HepG2 (cell line): Measurements from ENCODE around the gene SLC6A7. TPM values are rescaled to one million over a fixed set of nuclear protein-coding genes. Genes with fewer than 3 reads are reported as not detected.

Experiments
- ATAC-seq: fragments of 200-7000 bp; cut with Tn5 transposase; 3 replicates; pipeline ENCODE4 v1.9.1; 2020; ENCODE audit warnings: mild to moderate bottlenecking, moderate library complexity
- BruUV-seq: library from RNA; stranded (reverse); fragments of 400-500 nt; replicated peaks from 2 replicates; lab custom pipeline; 2021; lab: Mats Ljungman, UMichigan
- CTCF ChIA-PET: fragments of 300-600 bp; formaldehyde crosslinking; extraction: SDS; loops from one replicate; lab custom pipeline; 2021; ENCODE audit warnings: low total read pairs, inconsistent platforms, low intra/inter-chr PET ratio; lab: Yijun Ruan, JAX
- POLR2A ChIA-PET: fragments of 350-600 bp; sonication (Branson Sonifier 250); formaldehyde crosslinking; loops from one replicate; lab custom pipeline; 2020; ENCODE audit warnings: antibody characterized with exemption, inconsistent platforms; lab: Yijun Ruan, JAX
- DNase-seq: peaks from one replicate; pipeline ENCODE4 v3.0.0-alpha.2; 2015; ENCODE audit warnings: low spot score
- FAIRE-seq: peaks from 3 replicates; lab custom pipeline; 2011; peaks lifted over from hg19 to GRCh38; lab: Jason Lieb, UNC
- H2AFZ ChIP-seq: one replicate; pipeline ENCODE4 v1.6.1; 2011; ENCODE audit warnings: low read length, inconsistent platforms
- H3K27ac ChIP-seq: fragments of 300-600 bp; 3 replicates; pipeline ENCODE4 v1.8.0; 2011; ENCODE audit warnings: mixed run types, mild to moderate bottlenecking, mixed read lengths, low read length, inconsistent platforms; ENCODE audit not compliant: insufficient read depth; ENCODE audit errors: extremely low read length
- H3K27me3 ChIP-seq, 2 experiments: fragments of 200-600 bp in 1 of 2; 2 replicates in 1 of 2; 3 replicates in 1 of 2; pipeline versions ENCODE4 v1.6.0 to v1.8.0; 2011; ENCODE audit warnings: low read length in 2 of 2, mild to moderate bottlenecking in 2 of 2, moderate library complexity in 2 of 2, inconsistent platforms in 1 of 2; ENCODE audit not compliant: insufficient read depth in 2 of 2, control insufficient read depth in 1 of 2
- H3K36me3 ChIP-seq, 2 experiments: fragments of 200-600 bp in 1 of 2; replicated peaks in 1 of 2; 2 replicates in 1 of 2; 3 replicates in 1 of 2; pipeline versions ENCODE4 v1.5.1 to v1.8.0; 2011; ENCODE audit warnings: low read length in 2 of 2, inconsistent platforms in 1 of 2; ENCODE audit not compliant: insufficient read depth in 2 of 2, control insufficient read depth in 1 of 2
- H3K4me1 ChIP-seq: 2 replicates; pipeline ENCODE4 v1.5.1; 2012; ENCODE audit warnings: low read length, inconsistent platforms; ENCODE audit not compliant: insufficient read depth
- H3K4me2 ChIP-seq: 2 replicates; pipeline ENCODE4 v1.6.0; 2011; ENCODE audit warnings: low read depth, low read length, inconsistent platforms
- H3K4me3 ChIP-seq, 3 experiments: fragments of 200-600 bp in 1 of 3; sonication (generic), shearing (Covaris generic) in 1 of 3; replicated peaks in 1 of 3; 2 replicates each; pipeline ENCODE4 v1.5.1; 2011 to 2016; ENCODE audit warnings: low read length in 3 of 3, inconsistent platforms in 2 of 3, low read depth in 2 of 3, mild to moderate bottlenecking in 2 of 3, control low read depth in 1 of 3, mixed read lengths in 1 of 3; ENCODE audit not compliant: insufficient read depth in 1 of 3
- H3K79me2 ChIP-seq: one replicate; pipeline ENCODE4 v1.6.1; 2011; ENCODE audit warnings: low read length, inconsistent platforms; ENCODE audit not compliant: insufficient read depth
- H3K9ac ChIP-seq: 2 replicates; pipeline ENCODE4 v1.6.0; 2011; ENCODE audit warnings: mild to moderate bottlenecking, low read depth, low read length, inconsistent platforms; ENCODE audit not compliant: insufficient read depth
- H3K9me3 ChIP-seq: 2 replicates; pipeline ENCODE4 v1.5.1; 2012; ENCODE audit warnings: mild to moderate bottlenecking, low read length
- H4K20me1 ChIP-seq: 2 replicates; pipeline ENCODE4 v1.6.0; 2011; ENCODE audit warnings: inconsistent platforms, mild to moderate bottlenecking, low read length, moderate library complexity; ENCODE audit not compliant: insufficient read depth
- ARNT ChIP-seq: fragments of 450-650 bp; IDR thresholded peaks from 2 replicates; pipeline ENCODE4 v1.6.1; 2017
- ESRRA ChIP-seq: sonication (generic); formaldehyde crosslinking; IDR thresholded peaks from 2 replicates; pipeline ENCODE4 v1.5.1; 2020; ENCODE audit warnings: mild to moderate bottlenecking, low read depth, missing genetic modification reagents
- FOXK1 ChIP-seq: sonication (generic); formaldehyde crosslinking; IDR thresholded peaks from 2 replicates; pipeline ENCODE4 v1.4.0; 2020; ENCODE audit warnings: low read depth, missing genetic modification reagents, borderline replicate concordance
- FOXO1 ChIP-seq: sonication (generic); formaldehyde crosslinking; IDR thresholded peaks from 2 replicates; pipeline ENCODE4 v1.4.0; 2020; ENCODE audit warnings: missing genetic modification reagents
- MAX ChIP-seq: IDR thresholded peaks from 2 replicates; pipeline ENCODE4 v1.6.1; 2012; ENCODE audit warnings: inconsistent platforms
- PATZ1 ChIP-seq: sonication (generic); formaldehyde crosslinking; IDR thresholded peaks from 2 replicates; pipeline ENCODE4 v1.4.0; 2020; ENCODE audit warnings: missing genetic modification reagents
- REL ChIP-seq: sonication (generic); formaldehyde crosslinking; conservative IDR thresholded peaks from 2 replicates; pipeline ENCODE4 v1.8.0; 2022; ENCODE audit warnings: mild to moderate bottlenecking, missing genetic modification reagents, moderate library complexity
- SNAI1 ChIP-seq: sonication (generic); formaldehyde crosslinking; IDR thresholded peaks from 2 replicates; pipeline ENCODE4 v1.5.0; 2020; ENCODE audit warnings: mild to moderate bottlenecking, missing genetic modification reagents, borderline replicate concordance
- SP5 ChIP-seq: IDR thresholded peaks from 2 replicates; pipeline ENCODE4 v1.6.1; 2016; ENCODE audit warnings: low read depth, borderline replicate concordance
- TBP ChIP-seq: sonication (generic); formaldehyde crosslinking; IDR thresholded peaks from 2 replicates; pipeline ENCODE4 v1.5.0; 2020; ENCODE audit warnings: missing genetic modification reagents
- ZNF124 ChIP-seq: sonication (generic); formaldehyde crosslinking; IDR thresholded peaks from 2 replicates; pipeline ENCODE4 v1.4.0; 2020; ENCODE audit warnings: missing genetic modification reagents
- ZNF138 ChIP-seq: sonication (generic); formaldehyde crosslinking; IDR thresholded peaks from 2 replicates; pipeline ENCODE4 v1.5.0; 2020; ENCODE audit warnings: mild to moderate bottlenecking, low read depth, missing genetic modification reagents
- WGBS: methylation state at CpG from one replicate; pipeline ENCODE4 v1.1.6; 2017; ENCODE audit warnings: low lambda C conversion rate; 5-methylcytosine and 5-hydroxymethylcytosine counted together
- in situ Hi-C: cut with HindIII; loops from 2 replicates; pipeline ENCODE4 v1.10.0; 2017; ENCODE audit warnings: low pct_unique_long_range_greater_than_20kb; ENCODE audit not compliant: extremely low pct_ligation_motif_present
- intact Hi-C: fragments of 100-400 bp; cut with micrococcal nuclease; formaldehyde crosslinking; loops from one replicate; pipeline ENCODE4 v1.10.0; 2022; ENCODE audit not compliant: unreplicated experiment
- polyA plus RNA-seq, 8 experiments: library from polyadenylated mRNA; depleted of rRNA in 3 of 8; stranded (reverse) in 7 of 8; unstranded in 1 of 8; fragments of >200 nt; fragmentation: Illumina TruSeq in 4 of 8; extraction: Trizol in 4 of 8; gene quantifications; 2 replicates each; pipeline versions ENCODE4 v1.2.1 to v1.2.3, GENCODE V29; 2011 to 2016; ENCODE audit warnings: low read depth in 4 of 8, missing spikeins in 1 of 8, mixed read lengths in 1 of 8; ENCODE audit not compliant: insufficient read depth in 1 of 8
- total RNA-seq, 5 experiments: library from RNA; depleted of rRNA; stranded (reverse); fragments of >200 nt; fragmentation: Illumina TruSeq; extraction: Trizol; gene quantifications; 2 replicates each; pipeline ENCODE4 v1.2.3, GENCODE V29; 2016; ENCODE audit warnings: low read depth in 1 of 5

Gene SLC6A7
- total and polyA plus RNA-seq, 2 of the 13 experiments (the other 11 are each of a cell fraction or from before 2014, with no cell fraction given) = not detected

- Histone ChIP-seq H4K20me1 (no peaks in the 10 kb centered on the region), H3K27me3 (peaks cover 0 to 18% of the 10 kb centered on the region in 2 experiments; a peak in 3 of 5 replicates), H3K4me2 (no peak overlapping the region), H3K4me3 (no peak overlapping the region), H3K79me2 (no peaks in the 10 kb centered on the region), H3K9ac (no peak overlapping the region), H2AFZ (no peak overlapping the region), H3K9me3 (no peaks in the 10 kb centered on the region), H3K4me1 (peaks cover 61% of the 10 kb centered on the region), H3K27ac (no peak overlapping the region), H3K36me3 (no peaks in the 10 kb centered on the region)
- POLR2A ChIA-PET = no interaction called here
- in situ Hi-C loops (no loop called here), intact Hi-C loops (no loop called here)
- ATAC-seq = no peak; the same call in 2 of the 3 replicates
- BruUV-seq = no TSS peak
- peak; percentile 33; the same call in 1 of the 2 replicates for TF ChIP-seq SP5
- no peak for TF ChIP-seq FOXK1 (CRISPR knock-in tag)
- TF ChIP-seq PATZ1 = 0 out of 2 replicates have a peak, but pooled peaks have one; percentile 11
- TF ChIP-seq ZNF124 (CRISPR knock-in tag) = no peak
- DNase-seq = no peak
- FAIRE-seq = no peak
- WGBS = 3% methylated on average over 4 of the region's 11 CpGs
- CTCF ChIA-PET = no interaction called here
These were observed 67.6 kb downstream of the SLC6A7 start for GRCh38 chr5:150257424-150257823.

GRCh38 chr5:150258130-150258529, 68.3 kb downstream of the SLC6A7 start:
- FAIRE-seq = no peak
- intact Hi-C loops = no loop called here

More at GRCh38 chr5:150258130-150258529, 68.3 kb downstream of the SLC6A7 start:
- ChIA-PET POLR2A (no interaction called here), CTCF (no interaction called here)
- H3K4me1 ChIP-seq = peaks cover 58% of the 10 kb centered on the region
- H3K27ac ChIP-seq = no peak overlapping the region
- H2AFZ ChIP-seq = no peak overlapping the region
- no peaks in the 10 kb centered on the region for H3K79me2 ChIP-seq
- no peak for ATAC-seq
- no peak overlapping the region for H3K4me2 ChIP-seq
- WGBS = 72% methylated on average over 5 of the region's 6 CpGs
- no TSS peak for BruUV-seq
- H3K36me3 ChIP-seq = no peaks in the 10 kb centered on the region
- TF ChIP-seq SNAI1 (CRISPR knock-in tag) (no peak), TBP (no peak), ARNT (no peak), MAX (no peak), ZNF138 (CRISPR knock-in tag) (no peak), REL (no peak), ESRRA (CRISPR knock-in tag) (no peak), FOXO1 (CRISPR knock-in tag) (no peak)
- TF ChIP-seq, all 625 proteins: peak for 0
- no peak overlapping the region for H3K4me3 ChIP-seq
- peaks cover under 1 to 11% of the 10 kb centered on the region in 2 experiments; a peak in 2 of 5 replicates for H3K27me3 ChIP-seq
- H4K20me1 ChIP-seq = no peaks in the 10 kb centered on the region
- DNase-seq = no peak
- in situ Hi-C loops = no loop called here
- H3K9me3 ChIP-seq = no peaks in the 10 kb centered on the region
- no peak overlapping the region for H3K9ac ChIP-seq
